Activated T-helper 1 cell treated with anti-CD3 and anti-CD28 coated beads, Interleukin-12 subunit alpha, Interleukin-12 subunit beta, Interleukin-2, Interleukin-4 antibody, amounts not matched to agents 30 ng/mL and 10 ng/mL and 1 ng/mL, durations not matched to agents 14 hours and 24 hours and 36 hours (primary cell): ENCODE results near the gene PLLP. TPM values are rescaled to one million over a fixed set of nuclear protein-coding genes. Genes with fewer than 3 reads are reported as not detected.

Experiments
- DNase-seq: peaks from one replicate; pipeline ENCODE4 v3.0.0; 2021; ENCODE audit warnings: low spot score
- H3K27ac Mint-ChIP-seq: one replicate; pipeline ENCODE4 v1.8.0; 2021; ENCODE audit warnings: mild to moderate bottlenecking, mixed read lengths
- H3K27me3 Mint-ChIP-seq: one replicate; pipeline ENCODE4 v1.8.0; 2022; ENCODE audit warnings: mild to moderate bottlenecking, moderate library complexity, mixed read lengths; ENCODE audit not compliant: insufficient read depth
- H3K36me3 Mint-ChIP-seq: one replicate; pipeline ENCODE4 v1.8.0; 2021; ENCODE audit warnings: low read depth, mixed read lengths
- H3K4me1 Mint-ChIP-seq: one replicate; pipeline ENCODE4 v1.8.0; 2021; ENCODE audit warnings: low read depth, mixed read lengths
- H3K4me3 Mint-ChIP-seq: one replicate; pipeline ENCODE4 v1.8.0; 2021; ENCODE audit warnings: mild to moderate bottlenecking, moderate library complexity, mixed read lengths
- H3K9me3 Mint-ChIP-seq: one replicate; pipeline ENCODE4 v1.8.0; 2021; ENCODE audit warnings: mixed read lengths
- intact Hi-C: fragments of 100-400 bp; cut with micrococcal nuclease; formaldehyde crosslinking; loops from one replicate; pipeline ENCODE4 v1.15.1; 2024
- total RNA-seq: library from RNA; stranded (reverse); gene quantifications from 2 replicates; pipeline ENCODE4 v1.2.3, GENCODE V29; 2022

Gene PLLP
- total RNA-seq, 1 donor from 2014 or later, result 0.26 TPM

DNA sequence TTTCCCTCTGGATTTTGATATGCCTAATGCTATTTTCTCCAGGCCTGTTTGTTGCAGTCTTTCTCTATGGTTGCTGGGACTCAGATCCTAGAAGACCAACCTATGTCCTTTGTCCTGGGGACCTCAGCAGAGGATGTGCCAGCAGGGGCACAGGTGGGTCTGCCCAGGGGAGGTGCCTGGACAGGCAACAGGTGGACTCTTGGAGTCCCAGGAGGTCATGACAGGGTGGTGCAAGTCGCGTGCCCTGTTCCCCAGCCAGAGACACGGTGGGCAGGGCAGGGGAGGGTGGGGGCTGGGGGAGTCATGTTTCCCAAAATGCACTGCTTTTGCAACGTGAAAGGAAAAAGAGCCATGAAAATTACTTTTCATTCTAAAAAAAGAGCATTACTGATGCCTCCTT, 26.3 kb upstream of the PLLP start:
- Mint-ChIP-seq H3K4me1 (peaks cover 16% of the 10 kb centered on the region), H3K27me3 (peaks cover 10% of the 10 kb centered on the region), H3K36me3 (no peaks in the 10 kb centered on the region), H3K27ac (no peak overlapping the region), H3K9me3 (no peaks in the 10 kb centered on the region), H3K4me3 (no peak overlapping the region)
- DNase-seq, result no peak
- intact Hi-C loops, result no loop called here

DNA sequence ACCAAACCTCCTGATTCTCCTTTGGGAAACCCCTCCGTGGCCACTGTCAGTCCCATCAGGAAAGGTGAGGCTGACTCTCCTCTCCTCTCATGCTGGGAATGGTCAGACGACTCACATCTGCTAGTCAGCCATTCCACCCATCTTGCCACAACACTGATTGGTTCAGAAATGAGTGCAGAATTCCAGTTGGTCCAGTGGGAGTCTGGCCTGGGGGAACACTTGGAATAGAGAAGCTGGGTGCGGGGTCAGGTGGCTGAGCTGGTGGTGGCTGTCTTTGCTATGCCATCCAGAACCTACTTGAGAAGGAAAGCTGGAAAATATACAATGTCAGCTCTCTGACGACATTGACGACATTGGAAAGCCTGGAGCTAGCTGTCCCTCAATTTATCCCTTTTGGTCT, 23.6 kb upstream of the PLLP start:
- Mint-ChIP-seq H3K36me3 (no peaks in the 10 kb centered on the region), H3K9me3 (no peaks in the 10 kb centered on the region), H3K4me3 (no peak overlapping the region), H3K4me1 (peaks cover 13% of the 10 kb centered on the region), H3K27me3 (peaks cover 10% of the 10 kb centered on the region), H3K27ac (no peak overlapping the region)
- intact Hi-C loops, result no loop called here
- no peak for DNase-seq

DNA sequence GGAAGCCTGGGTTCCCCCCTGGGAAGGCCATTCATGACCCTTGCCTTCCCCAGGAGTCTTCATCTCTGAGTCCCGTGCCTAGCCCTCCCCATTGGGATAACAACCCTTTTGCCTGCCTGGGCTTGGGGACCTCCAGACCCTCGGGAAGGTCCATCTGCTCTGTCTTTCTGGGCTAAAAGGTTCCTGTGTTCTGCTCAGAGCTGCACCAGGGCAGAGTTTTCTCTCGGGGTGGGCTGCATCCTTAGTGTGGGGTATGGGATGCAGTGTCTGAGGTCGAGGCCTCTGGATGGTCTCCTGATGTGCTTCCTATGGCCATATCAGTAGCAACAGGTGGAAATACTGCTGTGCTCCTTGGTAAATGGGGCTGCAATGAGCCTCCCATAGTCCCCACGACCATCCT, 22.9 kb upstream of the PLLP start:
- Mint-ChIP-seq H3K27ac (no peak overlapping the region), H3K9me3 (no peaks in the 10 kb centered on the region), H3K36me3 (no peaks in the 10 kb centered on the region), H3K4me3 (no peak overlapping the region), H3K27me3 (peaks cover 13% of the 10 kb centered on the region), H3K4me1 (peaks cover 18% of the 10 kb centered on the region)
- no peak for DNase-seq
- intact Hi-C loops, result no loop called here

DNA sequence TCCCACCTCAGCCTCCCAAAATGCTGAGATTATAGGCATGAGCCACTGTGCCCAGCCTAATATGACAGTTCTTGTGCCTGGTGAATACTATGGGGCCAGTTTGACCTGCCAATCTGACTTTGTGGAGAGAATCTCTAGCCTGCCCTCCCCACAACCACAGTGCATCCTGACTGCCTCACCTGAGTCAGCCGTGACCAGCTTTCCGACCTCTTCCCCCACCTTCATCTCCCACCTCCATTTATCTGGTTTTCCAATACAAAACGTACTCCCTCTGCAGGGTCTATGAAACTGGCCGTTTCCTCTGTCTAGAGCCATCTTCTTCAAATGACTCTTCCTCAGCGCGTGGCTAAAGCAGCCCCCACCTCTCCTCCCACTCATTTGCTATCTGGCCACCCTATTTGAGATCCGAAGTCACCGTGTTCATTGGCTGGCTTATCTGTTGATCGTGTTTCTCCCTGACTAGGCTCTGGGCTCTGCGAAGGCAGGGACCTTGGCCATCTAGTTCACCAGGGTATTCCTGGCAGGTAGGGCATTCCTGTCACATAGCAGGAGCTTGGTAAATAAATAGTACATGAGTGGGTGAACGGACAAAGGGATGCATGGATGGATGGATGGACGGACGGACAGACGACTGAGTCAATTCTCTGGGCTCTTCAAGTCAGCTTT, 22.3 kb upstream of the PLLP start:
- DNase-seq, result no peak
- no peak overlapping the region for H3K27ac Mint-ChIP-seq
- H3K4me3 Mint-ChIP-seq, result no peak overlapping the region
- no peaks in the 10 kb centered on the region for H3K9me3 Mint-ChIP-seq
- H3K27me3 Mint-ChIP-seq, result peaks cover 14% of the 10 kb centered on the region
- H3K4me1 Mint-ChIP-seq, result peaks cover 18% of the 10 kb centered on the region
- no peaks in the 10 kb centered on the region for H3K36me3 Mint-ChIP-seq
- intact Hi-C loops, result no loop called here

DNA sequence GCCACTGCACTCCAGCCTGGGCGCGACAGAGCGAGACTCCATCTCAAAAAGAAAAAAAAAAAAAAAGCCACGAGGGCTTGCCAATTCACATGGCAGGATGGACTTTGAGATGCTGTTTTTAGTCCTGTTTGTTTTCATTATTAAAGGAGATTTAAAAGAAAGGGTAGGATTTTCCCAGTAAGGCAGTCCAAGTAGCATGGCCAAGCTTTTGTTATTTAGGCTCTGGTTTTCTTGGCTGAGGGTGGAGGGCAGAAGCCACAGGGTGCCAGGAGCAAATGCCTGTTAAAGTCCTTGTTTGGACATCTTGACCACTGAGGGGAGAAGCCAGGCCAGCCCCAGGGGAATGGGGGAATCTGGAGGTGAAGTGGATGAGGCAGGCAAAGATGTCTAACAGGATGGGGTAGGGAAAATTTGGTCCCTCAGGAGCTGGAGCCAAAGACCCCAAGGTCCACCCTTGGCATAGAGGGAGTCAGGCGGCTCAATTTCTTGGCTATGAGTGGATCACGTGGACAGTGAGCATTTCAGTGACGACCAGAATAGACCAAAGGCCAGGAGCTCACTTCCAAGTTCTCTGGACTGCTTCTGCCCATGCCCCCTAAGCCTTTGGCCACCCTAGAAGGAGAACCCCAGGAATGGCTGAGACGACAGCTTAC, 20.8 kb upstream of the PLLP start:
- H3K4me1 Mint-ChIP-seq, result peaks cover 18% of the 10 kb centered on the region
- peaks cover 17% of the 10 kb centered on the region for H3K27me3 Mint-ChIP-seq
- H3K36me3 Mint-ChIP-seq, result no peaks in the 10 kb centered on the region
- no peak overlapping the region for H3K4me3 Mint-ChIP-seq
- intact Hi-C loops, result no loop called here
- no peak overlapping the region for H3K27ac Mint-ChIP-seq
- no peak for DNase-seq
- H3K9me3 Mint-ChIP-seq, result no peaks in the 10 kb centered on the region

DNA sequence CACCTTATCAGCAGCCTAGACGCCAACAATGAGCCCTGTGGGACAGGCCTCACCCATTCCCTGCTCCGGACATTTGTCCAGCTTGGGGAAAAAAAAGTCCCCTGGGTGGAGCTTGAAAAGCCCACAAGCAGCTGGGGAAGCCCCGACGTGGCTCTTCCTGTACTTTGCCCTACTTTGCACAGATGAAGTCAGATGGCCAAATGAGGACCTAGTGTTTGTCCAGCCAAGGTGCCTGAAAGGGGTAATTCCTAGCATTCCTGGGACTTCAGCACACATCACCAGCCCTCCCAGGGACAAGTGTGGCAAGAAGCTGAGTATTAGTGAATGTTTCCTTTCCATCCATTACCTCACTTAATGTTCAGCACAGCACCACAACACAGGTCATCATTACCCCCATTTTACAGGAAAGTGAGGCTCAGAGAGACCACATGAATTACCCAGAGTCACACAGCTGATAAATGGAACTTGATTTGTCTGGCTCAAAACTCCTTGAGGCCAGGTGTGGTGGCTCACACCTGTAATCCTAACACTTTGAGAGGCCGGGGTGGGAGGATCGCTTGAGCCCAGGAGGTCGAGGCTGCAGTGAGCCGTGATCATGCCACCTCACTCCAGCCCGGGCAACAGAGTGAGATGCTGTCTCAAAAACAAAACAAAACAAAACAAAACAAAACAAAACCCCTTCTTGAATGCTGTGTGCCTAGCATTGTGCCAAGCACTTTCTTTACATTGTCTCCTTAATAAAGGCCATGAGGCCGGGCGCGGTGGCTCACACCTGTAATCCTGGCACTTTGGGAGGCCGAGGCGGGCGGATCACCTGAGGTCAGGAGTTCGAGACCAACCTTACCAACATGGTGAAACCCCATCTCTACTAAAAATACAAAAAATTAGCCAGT, 19.9 kb upstream of the PLLP start:
- Mint-ChIP-seq H3K4me1 (peaks cover 18% of the 10 kb centered on the region), H3K9me3 (no peaks in the 10 kb centered on the region), H3K27me3 (peaks cover 15% of the 10 kb centered on the region), H3K27ac (peak overlapping the region; percentile 15), H3K36me3 (no peaks in the 10 kb centered on the region), H3K4me3 (no peak overlapping the region)
- no peak for DNase-seq
- intact Hi-C loops, result loop anchor here (5.0 kb wide), 1 partner anchor 303 kb away; no protein-coding TSS in a partner anchor

DNA sequence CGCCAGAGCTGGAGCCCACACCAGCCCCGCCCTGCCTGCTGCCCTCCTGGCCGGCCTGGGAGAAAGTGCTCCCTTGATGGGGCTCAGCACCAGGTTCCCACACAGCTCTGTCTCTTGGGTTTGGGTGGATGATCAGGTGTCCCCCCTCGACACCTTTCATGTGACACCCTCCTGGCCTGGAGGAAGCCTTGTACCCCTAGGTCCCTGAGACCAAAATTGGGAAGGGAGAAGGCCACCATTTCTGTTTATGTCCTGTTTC, 19.4 kb upstream of the PLLP start:
- Mint-ChIP-seq H3K27me3 (peaks cover 15% of the 10 kb centered on the region), H3K4me1 (peaks cover 18% of the 10 kb centered on the region), H3K4me3 (no peak overlapping the region), H3K36me3 (no peaks in the 10 kb centered on the region), H3K27ac (peak overlapping the region; percentile 15), H3K9me3 (no peaks in the 10 kb centered on the region)
- intact Hi-C loops, result loop anchor here (5.0 kb wide), 1 partner anchor 303 kb away; no protein-coding TSS in a partner anchor
- DNase-seq, result no peak

DNA sequence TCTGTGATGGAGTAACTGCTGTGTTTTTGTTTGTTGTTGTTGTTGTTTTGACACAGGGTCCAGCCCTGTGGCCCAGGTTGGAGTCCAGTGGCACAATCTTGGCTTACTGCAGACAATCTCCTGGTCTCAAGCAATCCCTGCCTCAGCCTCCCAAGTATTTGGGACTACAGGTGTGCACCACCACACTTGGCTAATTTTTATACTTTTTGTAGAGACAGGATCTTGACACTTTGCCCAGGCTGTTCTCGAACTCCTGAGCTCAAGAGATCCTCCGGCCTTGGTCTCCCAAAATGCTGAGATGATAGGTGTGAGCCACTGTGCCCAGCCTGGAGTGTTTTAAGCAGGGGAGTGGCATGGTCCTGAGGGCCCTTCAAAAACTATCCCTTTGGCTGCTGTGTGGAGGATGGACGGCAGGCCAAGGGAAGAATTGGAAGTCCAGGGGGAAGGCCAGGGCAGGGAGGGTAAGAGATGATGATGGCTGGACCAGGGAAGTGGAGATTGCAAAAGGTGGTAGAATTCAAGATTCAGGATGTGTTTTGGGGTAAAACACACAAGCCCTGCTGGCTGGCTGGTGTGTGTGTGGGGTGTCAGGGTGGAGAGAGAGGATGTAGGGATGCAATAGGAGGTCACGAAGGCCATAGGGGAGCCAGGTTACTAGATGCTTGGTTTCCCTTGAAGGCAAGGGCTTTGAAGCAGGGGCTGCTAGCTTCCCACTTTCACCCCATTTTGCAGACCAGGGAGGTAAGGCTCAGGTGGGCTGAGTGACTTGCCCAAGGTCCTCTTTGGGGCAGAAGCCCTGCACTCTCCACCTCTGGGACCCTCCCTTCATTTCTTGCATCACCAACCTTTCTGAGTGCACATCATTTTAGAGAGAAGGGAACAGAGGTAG, 18.8 kb upstream of the PLLP start:
- Mint-ChIP-seq H3K27ac (peak overlapping the region; percentile 77), H3K9me3 (no peaks in the 10 kb centered on the region), H3K27me3 (peaks cover 15% of the 10 kb centered on the region), H3K4me3 (no peak overlapping the region), H3K4me1 (peaks cover 18% of the 10 kb centered on the region), H3K36me3 (no peaks in the 10 kb centered on the region)
- intact Hi-C loops, result loop anchor here (5.0 kb wide), 1 partner anchor 304 kb away; no protein-coding TSS in a partner anchor
- no peak for DNase-seq

DNA sequence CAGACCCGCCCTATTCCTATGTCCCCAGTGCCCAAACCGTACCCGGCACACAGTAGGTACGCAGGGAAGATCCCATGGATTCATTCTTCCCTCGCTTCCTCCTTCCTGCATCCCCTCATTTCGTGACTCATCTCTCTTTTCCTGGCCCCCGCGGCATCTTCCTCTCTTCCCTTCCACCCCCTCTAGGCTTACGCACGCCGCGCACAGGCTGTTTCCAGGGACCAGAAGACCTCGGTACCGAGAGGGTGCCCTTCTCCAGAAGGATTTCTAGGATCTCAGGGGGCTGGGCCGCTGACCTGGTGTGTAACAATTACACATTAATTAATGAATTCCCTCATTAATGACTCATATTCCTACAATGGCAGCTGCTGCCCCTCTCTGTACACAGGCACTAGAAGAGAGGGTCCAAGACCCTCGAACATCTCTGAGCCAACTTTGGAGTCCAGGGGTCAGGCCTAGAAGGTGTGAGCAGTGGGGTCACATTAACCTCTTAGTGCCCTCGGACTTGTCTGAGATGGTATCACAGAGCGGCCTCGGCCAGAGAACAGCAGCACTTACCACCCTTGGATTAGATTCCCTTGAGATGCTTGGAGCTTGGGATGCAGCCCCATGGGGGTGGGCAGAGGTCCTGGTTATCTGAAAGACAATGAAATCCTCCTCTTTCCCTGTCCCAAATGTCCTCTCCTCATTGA, 16.8 kb upstream of the PLLP start:
- Mint-ChIP-seq H3K36me3 (no peaks in the 10 kb centered on the region), H3K4me1 (peaks cover 18% of the 10 kb centered on the region), H3K27me3 (peaks cover 7% of the 10 kb centered on the region), H3K27ac (no peak overlapping the region), H3K9me3 (no peaks in the 10 kb centered on the region), H3K4me3 (no peak overlapping the region)
- intact Hi-C loops, result loop anchor here (5.0 kb wide), 1 partner anchor 306 kb away; no protein-coding TSS in a partner anchor
- no peak for DNase-seq

DNA sequence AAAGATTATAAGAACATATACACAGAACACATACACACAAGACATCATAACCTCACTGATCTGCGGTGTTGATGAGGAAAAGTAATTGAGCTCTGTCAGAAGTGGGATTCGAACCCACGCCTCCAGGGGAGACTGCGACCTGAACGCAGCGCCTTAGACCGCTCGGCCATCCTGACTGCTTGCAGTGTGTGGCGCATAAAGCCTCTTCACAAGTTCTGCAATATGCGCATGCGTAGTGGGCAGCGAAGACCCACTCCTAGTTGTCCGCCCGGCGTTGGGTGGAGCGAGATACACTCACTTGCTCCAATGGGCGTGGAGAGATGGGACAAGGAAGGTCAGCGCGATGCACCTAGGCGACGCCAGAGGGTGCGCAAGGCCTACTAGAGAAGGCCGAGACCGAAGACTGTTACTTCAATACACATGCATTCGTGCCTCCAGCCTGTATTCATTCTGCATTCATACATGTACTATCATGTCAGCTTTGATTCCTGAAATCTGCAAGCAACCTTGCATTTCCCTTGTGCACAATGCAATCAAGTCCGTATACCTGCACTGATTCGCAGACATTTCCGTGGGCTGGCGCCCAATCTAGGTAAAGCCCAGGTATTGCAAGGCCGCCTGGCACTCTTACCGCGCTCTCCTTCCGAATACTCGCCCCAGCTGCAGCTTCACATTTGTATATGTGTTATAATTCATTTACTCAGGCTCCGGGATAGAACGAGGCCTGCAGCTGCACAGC, 16.1 kb upstream of the PLLP start:
- intact Hi-C loops, result loop anchor here (1.0 to 5.0 kb wide), 12 partner anchors 16 to 435 kb away; partner anchors contain the start of genes CCDC102A, CIAPIN1, COQ9 and KATNB1
- DNase-seq, result peak; percentile 99
- Mint-ChIP-seq H3K4me1 (peaks cover 18% of the 10 kb centered on the region), H3K27ac (no peak overlapping the region), H3K27me3 (peaks cover 7% of the 10 kb centered on the region), H3K9me3 (no peaks in the 10 kb centered on the region), H3K4me3 (no peak overlapping the region), H3K36me3 (no peaks in the 10 kb centered on the region)

DNA sequence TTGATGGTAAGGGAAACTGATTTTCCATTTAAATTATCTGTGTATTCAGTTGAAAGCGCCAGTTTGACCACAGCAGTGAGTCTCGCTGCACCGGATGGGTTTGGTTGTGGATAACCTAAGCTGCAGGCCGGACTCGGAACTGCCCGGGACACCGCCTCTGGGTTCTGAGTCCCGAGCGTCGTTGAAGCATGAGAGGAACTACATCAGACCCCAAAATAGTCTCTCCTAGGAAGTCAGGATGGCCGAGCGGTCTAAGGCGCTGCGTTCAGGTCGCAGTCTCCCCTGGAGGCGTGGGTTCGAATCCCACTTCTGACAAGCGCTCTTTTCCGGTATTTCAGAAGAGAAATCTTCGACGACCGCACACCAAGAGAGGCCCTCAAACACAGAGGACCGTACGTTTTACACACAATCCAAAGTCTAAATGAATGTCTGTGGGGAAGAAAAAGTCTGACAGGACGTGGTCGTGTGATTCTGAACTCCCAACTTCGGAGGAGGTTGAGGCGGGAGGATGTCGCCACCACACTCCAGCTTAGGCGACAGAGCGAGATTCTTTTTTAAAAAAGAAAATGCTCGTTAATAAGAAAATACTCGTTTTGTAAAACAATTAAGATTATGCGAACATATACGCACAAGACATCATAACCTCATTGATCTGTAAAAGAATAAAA, 15.4 kb upstream of the PLLP start:
- no peak overlapping the region for H3K27ac Mint-ChIP-seq
- no peak overlapping the region for H3K4me3 Mint-ChIP-seq
- peak; percentile 78 for DNase-seq
- H3K36me3 Mint-ChIP-seq, result no peaks in the 10 kb centered on the region
- H3K4me1 Mint-ChIP-seq, result peaks cover 18% of the 10 kb centered on the region
- intact Hi-C loops, result loop anchor here (1.0 to 5.0 kb wide), 13 partner anchors 11 to 435 kb away; partner anchors contain the start of genes CCDC102A, CIAPIN1, COQ9 and KATNB1
- no peaks in the 10 kb centered on the region for H3K9me3 Mint-ChIP-seq
- H3K27me3 Mint-ChIP-seq, result peaks cover 7% of the 10 kb centered on the region
